ENCODE results near the gene RPL26. TPM values are rescaled to one million over a fixed set of nuclear protein-coding genes. Genes with fewer than 3 reads are reported as not detected.

RPL26 gene
- total and polyA plus RNA-seq, 2 donors (not counting 3 experiments of a cell fraction or from before 2014, with no cell fraction given) = 1,805 to 2,229 TPM

GRCh38 chr17:8419305-8419704 is 36.3 kb upstream of the RPL26 start:
- no peak overlapping the region for H2AFZ ChIP-seq (ENCODE audit: low read depth, low read length)
- FAIRE-seq (no peak), DNase-seq (ENCODE audit: low read depth, low spot score) (no peak)
- H3K36me3 ChIP-seq (ENCODE audit: control insufficient read depth in 2 of 2, extremely low read depth in 1 of 2, insufficient read depth in 2 of 2, low read length in 2 of 2) = no peaks in the 10 kb centered on the region
- TF ChIP-seq POLR2AphosphoS5 (IDR thresholded peaks at IDR 0.05; ENCODE audit: insufficient read depth, low read depth, low read length) (no peak), POLR2A (IDR thresholded peaks at IDR 0.05; ENCODE audit: low read depth, low read length) (no peak), MYC (IDR thresholded peaks at IDR 0.05; ENCODE audit: low read depth, low read length) (no peak), JUN (IDR thresholded peaks at IDR 0.05; ENCODE audit: borderline replicate concordance, insufficient read depth, insufficient read length, low read depth) (no peak), EZH2 (IDR thresholded peaks at IDR 0.05; ENCODE audit: borderline replicate concordance, low read depth, low read length, severe bottlenecking) (no peak), FOS (IDR thresholded peaks at IDR 0.05; ENCODE audit: borderline replicate concordance, insufficient read depth, low read length) (no peak)
- TF ChIP-seq, protein P1, sequence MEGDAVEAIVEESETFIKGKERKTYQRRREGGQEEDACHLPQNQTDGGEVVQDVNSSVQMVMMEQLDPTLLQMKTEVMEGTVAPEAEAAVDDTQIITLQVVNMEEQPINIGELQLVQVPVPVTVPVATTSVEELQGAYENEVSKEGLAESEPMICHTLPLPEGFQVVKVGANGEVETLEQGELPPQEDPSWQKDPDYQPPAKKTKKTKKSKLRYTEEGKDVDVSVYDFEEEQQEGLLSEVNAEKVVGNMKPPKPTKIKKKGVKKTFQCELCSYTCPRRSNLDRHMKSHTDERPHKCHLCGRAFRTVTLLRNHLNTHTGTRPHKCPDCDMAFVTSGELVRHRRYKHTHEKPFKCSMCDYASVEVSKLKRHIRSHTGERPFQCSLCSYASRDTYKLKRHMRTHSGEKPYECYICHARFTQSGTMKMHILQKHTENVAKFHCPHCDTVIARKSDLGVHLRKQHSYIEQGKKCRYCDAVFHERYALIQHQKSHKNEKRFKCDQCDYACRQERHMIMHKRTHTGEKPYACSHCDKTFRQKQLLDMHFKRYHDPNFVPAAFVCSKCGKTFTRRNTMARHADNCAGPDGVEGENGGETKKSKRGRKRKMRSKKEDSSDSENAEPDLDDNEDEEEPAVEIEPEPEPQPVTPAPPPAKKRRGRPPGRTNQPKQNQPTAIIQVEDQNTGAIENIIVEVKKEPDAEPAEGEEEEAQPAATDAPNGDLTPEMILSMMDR (IDR thresholded peaks at IDR 0.05; ENCODE audit: extremely low read depth in 1 of 2, insufficient read depth in 1 of 2, low read depth in 1 of 2, low read length in 2 of 2) = no peak
- TF ChIP-seq, protein P2, sequence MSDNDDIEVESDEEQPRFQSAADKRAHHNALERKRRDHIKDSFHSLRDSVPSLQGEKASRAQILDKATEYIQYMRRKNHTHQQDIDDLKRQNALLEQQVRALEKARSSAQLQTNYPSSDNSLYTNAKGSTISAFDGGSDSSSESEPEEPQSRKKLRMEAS (IDR thresholded peaks at IDR 0.05; ENCODE audit: insufficient read depth, insufficient read length) = no peak
- H3K9me1 ChIP-seq (replicated peaks; ENCODE audit: control insufficient read depth, extremely low read depth, insufficient read depth, low read length) = no peaks in the 10 kb centered on the region
- no peaks in the 10 kb centered on the region for H4K20me1 ChIP-seq (replicated peaks; ENCODE audit: control insufficient read depth, extremely low read depth, insufficient read depth, low read length)
- ChIA-PET CTCF (interaction anchor here (1.4 to 4.0 kb wide), 3 partner anchors 9 to 327 kb away, joined by 4 to 29 read pairs (median 11); no protein-coding TSS in a partner anchor), POLR2A (no interaction called here)
- H3K27me3 ChIP-seq (ENCODE audit: control insufficient read depth in 2 of 2, insufficient read depth in 2 of 2, low read length in 2 of 2) = peaks cover 2 to 6% of the 10 kb centered on the region in 2 experiments
- dilution Hi-C loops (cut with MboI; ENCODE audit: extremely low pct_ligation_motif_present, low sequenced_read_pairs) (no loop called here), intact Hi-C loops (cut with micrococcal nuclease) (no loop called here)
- BruUV-seq (replicated peaks) = no TSS peak
- peaks cover 12% of the 10 kb centered on the region for H3K4me1 ChIP-seq (ENCODE audit: control insufficient read depth, extremely low read depth, insufficient read depth, low read length)
- no peak overlapping the region for H3K27ac ChIP-seq (ENCODE audit: insufficient read depth, low read depth, low read length)
- H3K79me2 ChIP-seq (ENCODE audit: control insufficient read depth, insufficient read depth, low read length) = no peaks in the 10 kb centered on the region
- H3K4me2 ChIP-seq (ENCODE audit: insufficient read depth, low read length) = no peak overlapping the region
- H3K9me3 ChIP-seq (replicated peaks; ENCODE audit: control insufficient read depth, insufficient read depth, low read length) = no peaks in the 10 kb centered on the region
- no peak overlapping the region for H3K9ac ChIP-seq (replicated peaks; ENCODE audit: extremely low read depth, insufficient read depth, low read length)
- no peak overlapping the region for H3K4me3 ChIP-seq (replicated peaks in 1 of 3; ENCODE audit: insufficient read depth in 1 of 3, low read depth in 1 of 3, low read length in 3 of 3)

Measured in endothelial cell of umbilical vein (primary cell).